GM18517 (cell line): ENCODE data around the gene KCNQ1.

ENCODE experiments used
- ATAC-seq: cut with Tn5 transposase; IDR thresholded peaks from one replicate; pipeline ENCODE4 v1.9.1; 2021; ENCODE audit warnings: mild to moderate bottlenecking, moderate library complexity; ENCODE audit not compliant: unreplicated experiment

KCNQ1 gene

DNA sequence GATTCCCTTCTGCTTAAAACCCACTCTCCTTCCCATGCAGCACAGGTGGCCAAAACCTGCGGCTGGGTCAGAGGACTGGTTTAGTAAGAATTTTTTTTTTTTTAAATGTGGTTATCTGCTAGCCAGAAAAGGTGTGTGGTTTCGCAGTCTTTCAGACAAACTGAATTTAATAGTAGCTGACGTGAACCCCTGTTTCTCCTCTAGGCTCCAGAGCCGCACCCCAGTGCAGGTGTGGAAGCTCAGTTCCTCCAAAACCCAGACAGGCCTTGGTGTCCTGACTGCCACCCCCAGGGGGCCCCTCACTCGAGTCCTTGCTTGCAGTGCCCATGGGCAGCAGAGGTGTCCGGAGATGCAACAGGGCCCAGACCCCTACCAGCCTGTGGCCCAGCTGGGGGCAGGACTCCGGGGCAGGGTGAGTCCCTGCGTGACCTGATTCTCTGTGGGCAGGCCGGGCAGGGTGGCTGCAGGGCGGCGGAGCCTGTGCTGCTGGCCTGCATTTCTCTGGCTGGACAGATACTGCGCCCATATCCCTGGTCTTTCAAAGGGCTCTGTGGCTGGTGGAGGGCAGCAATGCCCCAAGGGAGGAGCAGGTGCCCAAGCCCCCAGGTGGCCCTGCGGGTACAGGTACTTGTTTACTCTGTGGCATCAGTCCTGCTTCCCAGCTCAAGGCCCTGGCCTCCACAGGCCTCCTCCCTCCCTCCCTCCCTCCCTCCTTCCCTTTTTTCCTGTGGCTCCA, 15.2 kb downstream of the KCNQ1 start:
- no peak for ATAC-seq

DNA sequence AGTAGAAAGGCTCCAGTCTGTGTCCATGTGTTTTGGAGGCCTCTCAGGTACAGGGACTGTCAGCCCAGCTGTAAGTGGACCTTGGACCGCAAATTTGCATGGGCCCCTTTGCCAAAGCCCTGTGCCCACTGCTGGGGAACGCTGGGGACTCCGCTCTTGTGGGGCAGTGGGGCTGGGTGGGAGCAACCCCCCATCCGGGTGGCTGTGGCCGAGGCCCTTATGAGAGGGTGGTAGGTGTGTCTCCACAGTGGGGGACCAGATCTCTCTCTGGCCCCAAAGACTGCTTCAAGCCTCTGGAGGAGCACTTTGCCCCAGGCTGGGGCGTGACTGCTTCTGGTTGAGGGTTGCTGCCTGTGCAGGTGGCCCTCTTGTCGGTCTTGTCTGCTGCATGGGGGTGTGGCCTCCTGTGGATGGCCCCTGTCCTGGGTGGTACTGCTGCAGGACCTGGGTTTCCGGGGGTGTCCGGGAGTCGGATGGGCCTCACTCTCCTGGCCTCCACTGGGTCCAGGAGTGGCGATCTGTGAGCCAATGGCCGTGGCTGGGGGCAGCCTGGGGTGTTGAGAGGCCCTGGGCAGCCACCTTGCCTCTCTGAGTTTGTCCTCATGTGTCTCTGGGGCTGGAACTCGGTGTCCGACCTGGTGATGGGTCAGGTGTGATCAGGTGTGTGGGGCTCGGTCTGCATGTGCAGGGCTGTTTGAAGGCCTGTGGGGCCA, 15.9 kb downstream of the KCNQ1 start:
- ATAC-seq, result no peak

DNA sequence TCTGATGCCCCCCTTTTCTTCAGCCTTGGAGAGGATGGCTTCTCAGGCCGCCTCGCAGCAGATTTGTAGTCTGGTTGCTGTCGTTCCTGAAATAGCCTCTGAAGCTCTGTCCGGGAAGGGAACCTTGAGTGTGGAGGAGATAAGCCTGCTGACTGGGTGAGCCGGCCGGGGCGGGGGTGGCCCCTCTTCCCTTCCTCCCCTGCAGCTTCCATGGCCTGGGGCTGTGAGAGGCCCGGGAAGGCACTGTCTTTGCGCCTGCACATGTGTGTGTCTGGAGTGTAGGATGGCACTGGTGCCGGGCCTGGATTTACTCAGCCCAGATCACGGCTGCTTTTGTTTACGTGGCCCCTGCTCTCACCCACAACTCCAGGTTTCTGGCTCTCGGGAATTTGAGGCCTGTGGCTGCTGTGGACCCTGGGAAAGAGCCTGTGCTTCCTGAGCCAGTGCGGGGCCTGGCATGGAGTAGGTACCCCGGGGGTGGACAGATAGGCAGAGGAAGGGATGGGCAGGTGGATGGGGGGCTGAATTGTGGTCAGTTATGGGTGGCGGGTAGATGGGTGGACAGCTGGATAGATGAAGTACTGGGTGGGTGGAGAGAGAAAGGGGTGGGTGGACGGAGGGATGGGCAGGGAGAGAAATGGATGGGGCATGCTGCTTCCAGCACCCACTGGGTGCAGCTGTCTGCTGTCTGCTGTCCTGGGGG, 16.6 kb downstream of the KCNQ1 start:
- ATAC-seq, result no peak

DNA sequence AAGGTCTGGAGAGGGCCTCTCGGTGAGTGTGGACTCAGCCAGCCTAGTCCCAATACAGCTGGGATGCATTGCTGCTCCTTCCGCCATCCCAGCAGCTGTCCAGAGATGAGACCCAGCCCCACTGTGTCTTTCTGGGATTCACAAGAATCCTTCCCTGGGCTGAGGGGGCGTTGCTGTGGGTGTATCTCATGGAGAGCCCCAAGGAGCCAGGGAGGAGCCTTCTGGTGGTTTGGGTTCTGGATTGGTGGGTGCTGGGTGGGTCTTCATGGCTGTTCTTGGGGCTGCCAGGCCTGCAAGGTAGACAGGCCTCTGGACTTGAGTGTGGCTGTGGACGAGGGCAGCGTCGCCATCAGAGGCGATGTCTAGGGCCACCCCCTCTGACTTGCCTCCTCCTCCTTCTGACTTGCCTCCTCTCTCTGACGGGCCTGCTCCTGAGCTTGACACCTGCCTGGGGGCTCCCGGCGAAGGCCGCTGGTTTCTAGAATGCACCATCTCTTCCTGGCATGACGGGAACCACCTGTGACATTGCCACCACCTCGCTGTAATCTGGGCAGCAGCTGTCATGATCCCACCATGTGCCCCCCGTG, 17.2 kb downstream of the KCNQ1 start:
- ATAC-seq, result no peak

DNA sequence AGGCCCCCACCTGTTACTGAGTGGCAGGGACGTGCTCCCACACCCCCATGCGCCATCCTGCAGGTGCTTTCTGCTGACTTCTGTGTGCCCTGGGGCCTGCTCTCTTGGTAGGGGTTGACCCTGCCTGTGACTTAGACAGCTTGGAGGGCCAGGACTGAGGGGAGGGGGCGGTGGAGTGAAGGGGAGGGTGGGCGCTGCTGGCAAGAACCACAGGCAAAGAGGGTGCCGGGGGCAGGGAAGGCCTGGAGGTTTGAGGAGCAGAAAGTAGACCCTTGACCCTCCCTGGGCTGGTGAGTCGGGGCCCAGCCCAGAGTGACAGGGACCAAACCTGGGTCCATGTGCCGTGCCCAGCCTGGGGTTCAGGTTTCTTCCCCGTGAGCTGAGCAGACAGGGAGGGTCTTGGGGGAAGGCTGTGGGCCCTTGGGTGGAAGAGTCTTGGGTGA, 17.8 kb downstream of the KCNQ1 start:
- ATAC-seq, result no peak

DNA sequence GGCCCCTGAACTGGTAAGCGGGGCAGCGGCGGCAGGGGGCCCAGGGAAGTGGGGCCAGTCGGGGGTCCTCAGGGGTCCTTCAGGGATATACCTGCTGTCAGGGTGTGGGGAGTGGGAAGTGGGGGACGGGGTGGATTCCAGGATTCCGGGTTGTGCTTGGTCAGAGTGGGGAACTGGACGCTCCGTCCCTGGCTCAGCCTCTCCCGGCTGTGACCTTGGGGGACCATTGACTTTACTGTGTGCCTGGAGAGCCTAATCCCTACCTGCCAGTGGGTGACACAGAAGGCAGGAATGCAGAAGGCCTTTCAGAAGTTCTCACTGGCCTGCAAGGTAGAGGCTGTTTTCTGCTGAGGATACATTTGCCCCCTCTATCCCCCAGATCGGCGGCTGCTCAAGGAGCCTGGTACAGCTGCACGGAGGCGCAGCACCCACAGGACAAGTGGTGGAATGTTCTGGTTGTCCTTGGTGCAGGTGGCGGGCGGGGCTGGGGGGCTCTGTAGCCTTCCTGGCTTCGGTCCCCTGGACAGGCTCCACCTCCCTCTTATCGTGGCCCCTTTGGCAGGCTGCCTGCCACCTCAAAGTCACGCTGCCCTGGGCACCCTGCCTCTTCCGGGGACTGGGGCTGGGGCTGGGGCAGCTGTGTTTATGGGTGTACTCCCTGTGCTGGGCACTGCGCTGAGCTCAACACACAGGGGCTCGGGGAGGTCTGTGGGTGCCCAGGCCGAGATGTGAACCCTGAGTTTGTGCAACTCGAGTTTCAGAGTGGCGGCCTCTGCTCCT, 18.4 kb downstream of the KCNQ1 start:
- ATAC-seq, result no peak

DNA sequence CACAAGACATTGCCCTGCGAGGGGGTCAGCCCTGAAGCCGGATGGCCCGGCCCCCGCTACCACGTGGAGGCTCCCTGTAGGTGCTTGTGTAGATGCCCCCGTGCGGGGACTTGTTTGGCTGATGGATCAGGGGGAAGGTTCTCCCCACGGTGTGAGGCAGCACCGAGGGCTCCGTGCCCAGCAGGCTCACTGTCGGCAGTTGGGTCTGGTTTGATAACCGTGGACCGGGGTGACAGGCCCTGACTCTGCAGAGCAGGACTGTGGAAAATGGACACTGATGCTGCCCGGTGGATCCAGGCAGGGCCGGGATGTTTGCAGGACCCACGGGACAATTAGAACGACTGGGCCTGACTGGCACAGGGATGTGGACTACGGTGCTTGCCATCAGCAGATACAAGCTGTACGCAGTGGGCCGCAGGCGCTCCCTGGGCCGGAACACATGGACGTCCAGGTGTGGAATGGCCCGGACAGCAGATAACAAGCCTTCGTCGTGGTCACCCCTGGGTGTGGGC, 19.0 kb downstream of the KCNQ1 start:
- ATAC-seq, result no peak

DNA sequence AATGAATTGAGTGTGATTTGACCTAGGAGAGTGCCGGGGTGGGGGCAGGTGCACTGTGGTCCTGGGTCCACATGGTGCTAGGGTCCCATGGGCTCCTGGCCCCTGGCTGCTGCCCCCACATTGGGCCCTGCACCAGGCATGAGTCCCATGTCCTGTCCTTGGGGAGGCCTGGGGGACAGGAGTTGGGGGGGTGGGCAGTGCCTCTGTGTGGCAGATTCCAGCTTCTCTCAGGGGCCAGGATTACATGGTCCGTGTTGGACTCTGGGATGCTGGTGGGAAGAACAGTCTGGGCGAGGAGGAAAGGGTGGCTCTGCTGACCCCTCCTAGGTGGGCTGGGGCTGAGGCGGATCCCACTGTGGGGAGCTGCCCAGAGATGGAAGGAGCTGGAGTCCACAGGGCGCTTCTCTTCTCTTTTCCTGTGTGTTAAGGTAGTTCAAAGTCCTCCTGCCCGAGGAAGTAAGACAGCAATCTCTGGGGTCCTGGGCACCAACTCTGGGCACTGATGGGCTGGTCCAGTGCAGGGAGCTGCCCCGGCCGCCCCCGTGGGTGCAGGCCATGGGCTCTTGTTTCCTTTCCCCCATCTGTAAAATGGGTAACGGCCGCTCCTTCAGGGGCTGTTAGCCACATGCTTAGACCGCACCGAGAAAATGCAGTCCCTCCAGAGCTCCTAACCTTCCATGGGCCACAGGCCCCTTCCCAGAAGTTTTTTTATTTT, 19.8 kb downstream of the KCNQ1 start:
- ATAC-seq, result no peak

DNA sequence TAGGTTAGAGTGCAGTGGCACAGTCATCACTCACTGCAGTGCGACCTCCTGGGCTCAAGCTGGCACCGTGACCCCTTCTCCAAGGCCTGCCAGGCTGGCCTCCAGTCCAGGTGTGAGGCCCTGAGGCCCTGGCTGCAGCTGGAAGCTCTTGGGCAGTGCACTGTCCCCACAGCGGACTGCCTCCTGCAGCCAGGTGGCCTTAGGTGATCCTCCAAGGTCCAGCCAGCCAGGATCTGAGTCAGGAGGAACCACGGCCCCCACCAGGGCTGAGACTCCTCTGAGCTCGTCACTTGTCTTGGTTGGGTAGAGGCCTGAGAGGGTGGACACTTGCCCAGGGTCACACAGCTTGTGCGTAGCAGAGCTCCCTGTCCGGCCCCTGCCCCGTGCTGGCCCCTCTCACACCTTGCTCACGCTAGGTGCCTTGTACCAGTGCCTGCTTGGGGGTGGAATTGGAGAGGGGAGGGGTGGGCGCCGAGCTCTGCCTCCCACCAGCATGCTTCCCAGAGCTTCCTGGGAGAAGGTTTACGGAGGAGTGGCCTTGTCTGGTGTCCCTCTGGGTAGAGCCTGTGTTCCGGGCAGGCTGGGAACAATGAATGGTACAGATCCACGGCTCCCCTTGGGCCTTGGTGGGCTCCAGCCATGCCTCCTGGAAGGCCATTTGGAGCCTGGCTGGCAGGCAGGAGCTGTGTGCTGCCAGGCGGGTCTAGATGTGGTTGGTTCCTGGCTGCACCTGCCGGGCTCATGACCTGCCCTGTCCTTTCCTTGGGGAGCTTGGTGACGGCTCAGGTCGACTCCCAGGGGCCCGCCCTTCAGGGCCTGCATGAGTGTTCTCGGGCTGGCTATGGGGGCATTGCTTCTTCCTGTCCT, 20.6 kb downstream of the KCNQ1 start:
- ATAC-seq, result no peak

DNA sequence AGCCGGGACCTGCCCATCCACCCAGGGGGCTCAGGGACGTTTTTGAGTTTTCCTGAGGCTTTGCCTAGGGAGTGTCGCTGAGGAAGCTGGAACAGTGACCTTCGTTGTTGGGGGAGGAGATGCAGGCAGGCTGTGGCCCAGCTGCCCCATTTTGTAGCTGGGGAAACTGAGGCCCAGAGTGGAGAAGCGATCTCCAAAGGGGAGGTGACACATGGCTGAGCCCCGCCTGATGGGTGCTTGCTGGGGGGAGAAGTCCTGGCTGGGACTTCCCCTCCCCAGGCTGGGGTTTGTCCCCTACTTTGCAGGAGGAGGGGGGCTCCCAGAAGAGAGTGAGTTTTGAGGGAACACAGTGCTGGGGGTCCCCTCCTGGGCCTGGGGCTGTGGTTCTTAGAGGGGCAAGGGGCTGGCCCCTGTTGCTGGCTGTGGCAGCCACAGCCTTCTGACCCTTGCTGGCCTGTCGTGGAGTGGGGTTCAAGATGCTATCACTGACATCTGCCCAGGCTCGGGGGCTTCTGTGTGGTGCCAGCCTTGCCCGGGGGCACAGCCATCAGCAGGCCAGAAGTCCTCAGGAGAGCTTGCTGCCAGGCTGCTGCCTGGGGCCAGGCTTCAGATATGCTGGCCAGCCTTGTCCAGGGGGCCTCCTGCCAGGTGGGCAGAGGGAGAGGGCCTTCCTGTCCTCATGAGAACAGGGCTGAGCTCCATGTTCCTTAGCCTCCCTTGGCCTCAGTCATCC, 21.4 kb downstream of the KCNQ1 start:
- ATAC-seq, result no peak

DNA sequence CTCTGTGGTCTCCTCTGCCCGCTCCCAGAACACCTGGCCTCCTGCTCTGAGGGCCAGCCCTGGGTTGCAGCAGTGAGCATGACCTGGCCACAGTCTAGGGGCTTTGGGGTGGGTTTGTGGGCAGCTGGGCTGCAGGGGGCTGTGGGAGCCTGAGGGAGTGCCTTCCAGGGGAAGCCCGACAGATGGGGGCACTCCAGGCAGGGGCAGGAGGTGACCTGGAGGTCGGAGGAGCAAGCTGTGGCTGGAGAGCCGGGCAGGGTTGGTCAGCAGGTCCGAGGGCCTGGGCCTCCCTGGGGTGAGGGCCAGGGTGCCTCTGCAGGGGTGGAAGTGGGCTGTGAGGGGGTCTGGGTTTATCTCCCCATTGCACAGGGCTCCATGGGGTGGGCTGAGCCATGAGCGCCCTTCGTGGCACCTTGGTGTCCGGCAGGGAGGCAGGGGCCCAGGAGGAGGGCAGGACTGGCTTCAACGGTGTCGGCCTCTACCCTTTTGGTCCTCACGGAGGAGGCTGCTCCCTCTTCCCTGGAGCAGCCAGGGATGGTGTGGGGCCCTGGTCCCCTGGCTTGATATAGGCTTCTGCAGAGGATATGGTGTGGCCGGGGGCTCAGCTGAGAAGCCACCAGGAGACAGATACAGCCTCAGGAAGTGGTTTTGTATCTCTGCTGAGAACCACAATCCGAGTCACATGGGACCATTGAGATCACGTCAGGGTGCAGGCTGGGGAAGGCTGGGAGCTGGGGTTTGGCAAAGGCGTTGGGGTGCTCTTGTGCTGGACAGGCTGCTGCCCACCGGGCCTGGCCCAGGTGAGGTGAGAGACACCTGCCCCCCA, 22.3 kb downstream of the KCNQ1 start:
- ATAC-seq, result no peak

DNA sequence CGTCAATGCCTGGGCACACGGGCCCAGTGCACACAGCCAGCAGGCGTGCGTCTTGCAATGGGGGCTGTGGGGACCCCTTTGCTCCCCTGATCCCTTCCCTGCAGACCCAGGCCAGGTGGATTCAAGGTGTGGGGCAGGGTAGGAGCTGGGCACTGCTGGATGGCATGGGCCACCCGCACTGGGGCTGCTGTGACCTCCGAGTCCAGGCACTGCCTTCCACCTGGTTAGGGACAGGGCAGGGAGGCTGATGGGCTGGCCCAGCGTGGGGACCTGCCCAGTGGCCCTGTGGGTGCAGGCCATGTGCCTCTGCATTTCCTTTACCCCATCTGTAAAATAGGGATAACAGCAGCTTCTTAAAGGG, 22.9 kb downstream of the KCNQ1 start:
- ATAC-seq, result no peak

DNA sequence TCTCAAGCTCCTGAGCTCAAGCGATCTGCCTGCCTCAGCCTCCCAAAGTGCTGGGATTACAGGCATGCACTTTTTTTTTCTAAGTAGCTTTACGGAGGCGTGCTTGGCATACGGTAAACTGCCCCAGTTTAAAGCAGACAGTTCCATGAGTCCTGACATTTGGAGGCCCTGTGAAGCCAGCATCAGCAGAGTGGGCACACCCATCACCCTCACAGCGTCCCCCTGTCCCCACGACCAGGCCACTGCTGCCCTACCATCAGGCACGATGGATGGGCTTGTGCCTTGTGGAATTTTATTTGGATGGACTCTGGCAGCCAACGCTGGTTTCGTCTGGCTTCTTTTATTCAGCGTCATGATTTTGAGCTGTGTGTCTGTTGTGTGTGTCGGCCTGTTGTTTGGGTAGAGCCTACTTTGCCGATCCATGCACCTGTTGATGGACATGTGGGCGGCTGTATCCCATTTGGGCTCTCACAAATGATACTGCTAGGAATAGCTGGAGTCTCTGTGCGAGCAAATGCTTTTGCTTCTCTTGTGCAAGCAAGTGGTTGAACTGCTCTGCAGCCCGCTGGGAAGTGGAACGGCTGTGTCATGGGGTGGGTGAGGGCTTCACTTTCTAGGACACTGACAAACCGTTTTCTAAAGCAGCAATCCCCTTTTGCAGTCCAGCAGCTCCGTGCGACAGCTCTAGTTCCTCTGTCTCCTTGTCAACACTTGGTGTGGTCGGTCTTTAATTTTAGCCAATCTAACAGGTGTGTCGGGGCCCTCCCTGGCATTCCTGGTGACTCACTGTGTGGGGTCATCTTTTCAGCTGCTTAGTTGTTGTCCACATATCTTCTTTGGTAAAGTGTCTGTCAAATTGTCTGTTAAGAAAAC, 23.8 kb downstream of the KCNQ1 start:
- ATAC-seq, result no peak

DNA sequence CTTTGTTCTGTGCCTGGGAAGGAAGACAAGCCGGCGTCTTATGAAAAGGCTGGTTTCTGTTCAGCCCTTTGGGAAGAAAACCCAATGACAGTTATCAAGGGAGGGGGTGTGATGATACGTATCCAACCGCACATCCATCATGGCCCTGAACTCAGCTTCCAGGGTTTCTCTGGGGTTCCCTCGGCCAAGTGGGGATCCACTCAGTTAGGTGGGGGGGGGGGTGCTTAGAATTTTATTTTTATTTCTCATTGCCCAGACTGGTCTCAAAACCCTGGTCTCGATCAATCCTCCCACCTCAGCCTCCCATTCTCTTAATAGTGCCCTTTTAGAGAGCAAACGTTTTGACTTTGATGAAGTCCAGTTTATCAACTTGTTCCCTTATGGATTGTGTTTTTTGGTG, 25.7 kb downstream of the KCNQ1 start:
- ATAC-seq, result no peak

DNA sequence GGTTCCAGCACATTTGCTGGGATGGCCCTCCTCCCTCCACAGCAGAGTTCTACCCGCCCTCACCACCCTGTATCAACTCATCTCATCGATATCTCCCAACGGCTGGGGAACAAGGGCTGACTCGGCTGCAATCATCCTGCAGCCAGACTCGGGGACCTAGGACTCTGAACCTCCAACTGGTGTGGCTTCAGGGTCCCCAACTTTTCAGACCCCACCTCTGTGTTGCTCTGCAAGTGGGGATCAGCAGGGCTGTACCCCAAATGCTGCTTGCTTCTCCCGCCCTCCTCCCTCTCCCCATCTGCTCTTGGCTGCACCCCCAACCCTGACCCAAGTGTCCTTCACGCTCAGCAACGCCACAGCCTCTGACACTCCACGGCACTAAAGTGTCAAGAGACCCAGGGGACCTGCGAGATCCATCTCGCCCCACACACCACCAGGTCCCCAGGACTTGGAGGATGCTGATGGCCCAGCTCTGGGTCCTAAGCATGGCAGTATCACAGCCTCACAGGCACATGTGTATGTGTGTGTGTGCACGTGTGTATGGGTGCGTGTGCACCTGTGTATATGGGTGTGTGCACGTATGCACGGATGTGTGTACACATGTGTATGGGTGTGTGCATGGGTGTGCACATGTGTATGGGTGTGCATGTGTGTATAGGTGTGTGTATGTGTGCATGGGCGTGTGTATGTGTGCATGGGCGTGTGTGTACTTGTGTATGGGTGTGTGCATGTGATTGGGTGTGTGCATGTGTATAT, 26.4 kb downstream of the KCNQ1 start:
- ATAC-seq, result no peak

DNA sequence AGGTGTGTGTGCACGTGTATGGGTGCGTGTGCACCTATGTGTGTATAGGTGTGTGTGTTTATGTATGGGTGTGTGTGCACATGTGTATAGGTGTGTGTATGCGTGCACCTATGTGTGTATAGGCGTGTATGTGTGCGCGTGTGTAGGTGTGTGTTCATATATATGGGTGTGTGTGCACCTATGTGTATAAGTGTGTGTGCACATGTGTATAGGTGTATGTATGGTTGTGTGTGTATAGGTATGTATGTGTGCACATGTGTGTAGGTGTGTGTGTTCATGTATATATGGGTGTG, 26.9 kb downstream of the KCNQ1 start:
- no peak for ATAC-seq
